Neural cell (in vitro differentiated cells): Measurements from ENCODE around the gene EXD3. TPM values are rescaled to one million over a fixed set of nuclear protein-coding genes. Genes with fewer than 3 reads are reported as not detected.

Experiments used
- H2AFZ ChIP-seq: fragments of 200-600, 300-800 bp; sonication (generic), shearing (Covaris generic); 2 replicates; pipeline ENCODE4 v1.6.0; 2014; ENCODE audit warnings: low read depth, mild to moderate bottlenecking, antibody characterized with exemption, low read length, moderate library complexity
- H3F3A ChIP-seq: fragments of 200-600 bp; shearing (Covaris generic); 2 replicates; pipeline ENCODE4 v1.6.1; 2016; ENCODE audit warnings: mild to moderate bottlenecking, moderate library complexity, mixed read lengths, antibody characterized with exemption, low read length; ENCODE audit not compliant: insufficient read depth, poor library complexity, severe bottlenecking
- H3K27ac ChIP-seq: fragments of 200-600, 300-800 bp; sonication (generic), shearing (Covaris generic); 2 replicates; pipeline ENCODE4 v1.5.1; 2014; ENCODE audit warnings: mild to moderate bottlenecking, low read length, moderate library complexity
- H3K27me3 ChIP-seq: fragments of 300-800, 200-600 bp; sonication (generic), shearing (Covaris generic); 2 replicates; pipeline ENCODE4 v1.6.0; 2014; ENCODE audit warnings: mild to moderate bottlenecking, low read depth, low read length, moderate library complexity; ENCODE audit not compliant: insufficient read depth
- H3K36me3 ChIP-seq: fragments of 300-800, 200-600 bp; sonication (generic), shearing (Covaris generic); 2 replicates; pipeline ENCODE4 v1.5.1; 2014; ENCODE audit warnings: mild to moderate bottlenecking, antibody characterized with exemption, low read length, moderate library complexity; ENCODE audit not compliant: insufficient read depth
- H3K4me2 ChIP-seq: fragments of 300-800, 200-600 bp; sonication (generic), shearing (Covaris generic); 2 replicates; pipeline ENCODE4 v1.6.0; 2014; ENCODE audit warnings: mild to moderate bottlenecking, low read length
- H3K4me3 ChIP-seq: fragments of 300-800, 200-600 bp; sonication (generic), shearing (Covaris generic); 2 replicates; pipeline ENCODE4 v1.5.1; 2014; ENCODE audit warnings: mild to moderate bottlenecking, low read length, moderate library complexity
- H3K79me2 ChIP-seq: fragments of 200-600 bp; shearing (Covaris generic); replicated peaks from 2 replicates; pipeline ENCODE4 v1.6.0; 2014; ENCODE audit warnings: mild to moderate bottlenecking, low read length, moderate library complexity; ENCODE audit not compliant: insufficient read depth
- H3K9ac ChIP-seq: fragments of 300-800, 200-600 bp; sonication (generic), shearing (Covaris generic); 2 replicates; pipeline ENCODE4 v1.6.1; 2016; ENCODE audit warnings: mild to moderate bottlenecking, low read length, mixed read lengths
- H3K9me2 ChIP-seq: fragments of 200-600 bp; shearing (Covaris generic); 2 replicates; pipeline ENCODE4 v1.6.1; 2016; ENCODE audit warnings: mild to moderate bottlenecking, low read length, mixed read lengths; ENCODE audit not compliant: insufficient read depth
- H3K9me3 ChIP-seq: fragments of 200-600, 300-800 bp; sonication (generic), shearing (Covaris generic); 2 replicates; pipeline ENCODE4 v1.6.1; 2016; ENCODE audit warnings: mild to moderate bottlenecking, mixed run types, low read length, moderate library complexity, mixed read lengths
- H4K20me1 ChIP-seq: fragments of 200-600 bp; shearing (Covaris generic); 2 replicates; pipeline ENCODE4 v1.6.1; 2016; ENCODE audit warnings: mild to moderate bottlenecking, mixed run types; ENCODE audit not compliant: insufficient read depth
- CTCF ChIP-seq: fragments of 450-650 bp; IDR thresholded peaks from 2 replicates; pipeline ENCODE4 v1.5.1; 2014; ENCODE audit warnings: antibody characterized with exemption, mild to moderate bottlenecking, moderate library complexity; ENCODE audit not compliant: poor library complexity, severe bottlenecking
- EP300 ChIP-seq: fragments of 450-650 bp; conservative IDR thresholded peaks from 2 replicates; pipeline ENCODE4 v1.6.1; 2014; ENCODE audit warnings: antibody characterized with exemption, mild to moderate bottlenecking, moderate library complexity; ENCODE audit not compliant: poor library complexity, severe bottlenecking
- EZH2 ChIP-seq: fragments of 200-600, 300-800 bp; shearing (Covaris generic), sonication (generic); IDR thresholded peaks from 2 replicates; pipeline ENCODE4 v1.6.1; 2014; ENCODE audit warnings: antibody characterized with exemption, low read length, borderline replicate concordance, mild to moderate bottlenecking; ENCODE audit not compliant: insufficient read depth, poor library complexity, severe bottlenecking
- MXI1 ChIP-seq: fragments of 450-650 bp; conservative IDR thresholded peaks from 2 replicates; pipeline ENCODE4 v1.6.1; 2014; ENCODE audit warnings: antibody characterized with exemption, mild to moderate bottlenecking; ENCODE audit not compliant: poor library complexity, severe bottlenecking
- POLR2AphosphoS5 ChIP-seq: IDR thresholded peaks from 2 replicates; pipeline ENCODE4 v1.6.1; 2012
- RAD21 ChIP-seq: fragments of 450-650 bp; conservative IDR thresholded peaks from 2 replicates; pipeline ENCODE4 v1.6.1; 2014; ENCODE audit warnings: antibody characterized with exemption, mild to moderate bottlenecking, moderate library complexity
- REST ChIP-seq: IDR thresholded peaks from 2 replicates; pipeline ENCODE4 v1.6.1; 2012; ENCODE audit warnings: borderline replicate concordance
- SMC3 ChIP-seq: fragments of 450-650 bp; conservative IDR thresholded peaks from 2 replicates; pipeline ENCODE4 v1.6.1; 2014; ENCODE audit warnings: antibody characterized with exemption, mild to moderate bottlenecking, moderate library complexity; ENCODE audit not compliant: poor library complexity
- TAF1 ChIP-seq: IDR thresholded peaks from 2 replicates; pipeline ENCODE4 v1.6.1; 2012; ENCODE audit warnings: low read depth
- polyA plus RNA-seq: library from polyadenylated mRNA; depleted of rRNA; stranded (reverse); fragments of >200 nt; gene quantifications from 2 replicates; pipeline ENCODE4 v1.2.3, GENCODE V29; 2014

The EXD3 gene
- polyA plus RNA-seq, 1 donor from 2014 or later, result 32.9 TPM

- Histone ChIP-seq H3K9me3 (no peaks in the 10 kb centered on the region), H3K79me2 (no peaks in the 10 kb centered on the region), H3K9me2 (no peaks in the 10 kb centered on the region), H3F3A (no peaks in the 10 kb centered on the region), H3K27me3 (no peaks in the 10 kb centered on the region), H3K9ac (peak overlapping the region; percentile 85), H3K4me2 (peak overlapping the region; percentile 36), H3K4me3 (peak overlapping the region; percentile 58), H3K36me3 (no peaks in the 10 kb centered on the region), H2AFZ (peak overlapping the region; percentile 74), H3K27ac (peak overlapping the region; percentile 50), H4K20me1 (no peaks in the 10 kb centered on the region)
- TF ChIP-seq POLR2AphosphoS5 (no peak), RAD21 (no peak), TAF1 (no peak), EZH2 (no peak), CTCF (no peak), EP300 (no peak), REST (no peak), MXI1 (no peak), SMC3 (no peak)
These were observed 36.8 kb upstream of the EXD3 start for GRCh38 chr9:137459601-137460362.

- H3K4me3 ChIP-seq, result peak within 1 kb of the TSS; percentile 94
- H3K9me3 ChIP-seq, result no peaks in the 10 kb centered on the region
- peak within 1 kb of the TSS; percentile 85 for H3K9ac ChIP-seq
- H4K20me1 ChIP-seq, result no peaks in the 10 kb centered on the region
- H2AFZ ChIP-seq, result peak within 1 kb of the TSS; percentile 74
- no peaks in the 10 kb centered on the region for H3K9me2 ChIP-seq
- peak; percentile 92 for TF ChIP-seq POLR2AphosphoS5
- peak; percentile 75 for TF ChIP-seq MXI1
- TF ChIP-seq TAF1, result peak; percentile 48
- TF ChIP-seq REST, result no peak
- peak; percentile 37 for TF ChIP-seq EP300
- TF ChIP-seq EZH2, result no peak
- TF ChIP-seq RAD21, result peak; percentile 4
- no peaks in the 10 kb centered on the region for H3K79me2 ChIP-seq
- peak within 1 kb of the TSS; percentile 50 for H3K27ac ChIP-seq
- H3F3A ChIP-seq, result no peaks in the 10 kb centered on the region
- peak within 1 kb of the TSS; percentile 51 for H3K4me2 ChIP-seq
- H3K36me3 ChIP-seq, result no peaks in the 10 kb centered on the region
- no peaks in the 10 kb centered on the region for H3K27me3 ChIP-seq
These were observed 36.2 kb upstream of the EXD3 start, which contains the start of gene NSMF for GRCh38 chr9:137459152-137459600. Gene NSMF, minus strand, starts transcription at chr9:137459334. Its CDS starts 232 bp downstream, at chr9:137459102.
